Body of pancreas (tissue), 4 donors: ENCODE data around the gene ZNF555.

Source experiments
- CTCF ChIP-seq, 7 experiments: fragments of 450-650 bp in 4 of 7; fragments of 200-600 bp in 3 of 7; sonication (generic) in 3 of 7; IDR thresholded peaks; one replicate each; pipeline ENCODE4 v1.5.1; 2016 to 2019; ENCODE audit warnings: antibody characterized with exemption in 7 of 7
- POLR2A ChIP-seq, 3 donors: fragments of 450-650 bp; IDR thresholded peaks; one replicate each; pipeline ENCODE4 v1.6.1; 2016; ENCODE audit warnings: antibody characterized with exemption in 3 of 3, mild to moderate bottlenecking in 2 of 3

GRCh38 chr19:2827840-2828489 is 13.3 kb upstream of the ZNF555 start:
- TF ChIP-seq CTCF (IDR thresholded peaks at IDR 0.05) (no peak), POLR2A (IDR thresholded peaks at IDR 0.05) (no peak)
